CD1c-positive myeloid dendritic cell (primary cell): Measurements from ENCODE around the gene PCDHA10.
"Not testable (repeated sequence)": the region's sequence is repeated elsewhere in the genome, so short reads cannot be mapped to it uniquely, and the experiment has no call there.

Experiments used
- DNase-seq: peaks from one replicate; pipeline ENCODE4 v3.0.0-alpha.2; 2016; ENCODE audit errors: extremely low spot score

The PCDHA10 gene

GRCh38 chr5:140842798-140843733 lies 12.6 kb upstream of the PCDHA10 start:
- DNase-seq = no peak

DNA sequence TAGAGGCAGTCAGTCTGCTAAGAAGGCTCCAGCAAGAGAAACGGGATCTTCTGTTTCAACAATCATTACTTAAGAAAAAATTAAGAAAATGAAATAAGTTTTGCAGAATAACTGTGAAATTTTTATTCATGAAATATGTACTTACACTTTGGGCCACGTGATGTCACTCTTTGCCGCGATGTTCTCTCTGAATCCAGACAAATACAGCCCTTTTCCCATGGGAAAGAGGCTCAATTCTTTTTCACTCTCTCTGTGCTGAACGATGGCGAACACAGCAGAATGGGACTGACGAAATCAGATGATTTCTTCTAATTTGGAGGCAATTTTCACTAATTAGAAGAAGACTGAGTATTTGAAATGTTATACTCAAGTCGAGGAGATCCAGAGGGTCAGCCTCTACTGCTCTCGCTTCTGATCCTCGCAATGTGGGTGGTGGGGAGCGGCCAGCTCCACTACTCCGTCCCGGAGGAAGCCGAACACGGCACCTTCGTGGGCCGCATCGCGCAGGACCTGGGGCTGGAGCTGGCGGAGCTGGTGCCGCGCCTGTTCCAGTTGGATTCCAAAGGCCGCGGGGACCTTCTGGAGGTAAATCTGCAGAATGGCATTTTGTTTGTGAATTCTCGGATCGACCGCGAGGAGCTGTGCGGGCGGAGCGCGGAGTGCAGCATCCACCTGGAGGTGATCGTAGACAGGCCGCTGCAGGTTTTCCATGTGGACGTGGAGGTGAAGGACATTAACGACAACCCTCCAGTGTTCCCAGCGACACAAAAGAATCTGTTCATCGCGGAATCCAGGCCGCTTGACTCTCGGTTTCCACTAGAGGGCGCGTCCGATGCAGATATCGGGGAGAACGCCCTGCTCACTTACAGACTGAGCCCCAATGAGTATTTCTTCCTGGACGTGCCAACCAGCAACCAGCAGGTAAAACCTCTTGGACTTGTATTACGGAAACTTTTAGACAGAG lies 7.3 kb upstream of the PCDHA10 start, which contains the start of gene PCDHA9:
PCDHA9 (plus strand) TSS at position 244 of the 964 bp plus-strand sequence; CDS start at position 358, 114 bp downstream.
- not testable (repeated sequence) for DNase-seq

- DNase-seq = not testable (repeated sequence)
Observed at GRCh38 chr5:140849831-140850634, 5.7 kb upstream of the PCDHA10 start.

GRCh38 chr5:140857177-140857986 lies 1.7 kb downstream of the PCDHA10 start:
- DNase-seq = no peak

DNA sequence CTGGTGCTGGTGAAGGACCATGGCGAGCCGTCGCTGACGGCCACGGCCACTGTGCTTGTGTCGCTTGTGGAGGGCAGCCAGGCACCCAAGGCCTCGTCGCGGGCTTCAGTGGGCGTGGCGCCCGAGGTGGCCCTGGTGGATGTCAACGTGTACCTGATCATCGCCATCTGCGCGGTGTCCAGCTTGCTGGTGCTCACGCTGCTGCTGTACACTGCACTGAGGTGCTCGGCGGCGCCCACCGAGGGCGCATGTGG lies 2.2 kb downstream of the PCDHA10 start:
- no peak for DNase-seq

DNA sequence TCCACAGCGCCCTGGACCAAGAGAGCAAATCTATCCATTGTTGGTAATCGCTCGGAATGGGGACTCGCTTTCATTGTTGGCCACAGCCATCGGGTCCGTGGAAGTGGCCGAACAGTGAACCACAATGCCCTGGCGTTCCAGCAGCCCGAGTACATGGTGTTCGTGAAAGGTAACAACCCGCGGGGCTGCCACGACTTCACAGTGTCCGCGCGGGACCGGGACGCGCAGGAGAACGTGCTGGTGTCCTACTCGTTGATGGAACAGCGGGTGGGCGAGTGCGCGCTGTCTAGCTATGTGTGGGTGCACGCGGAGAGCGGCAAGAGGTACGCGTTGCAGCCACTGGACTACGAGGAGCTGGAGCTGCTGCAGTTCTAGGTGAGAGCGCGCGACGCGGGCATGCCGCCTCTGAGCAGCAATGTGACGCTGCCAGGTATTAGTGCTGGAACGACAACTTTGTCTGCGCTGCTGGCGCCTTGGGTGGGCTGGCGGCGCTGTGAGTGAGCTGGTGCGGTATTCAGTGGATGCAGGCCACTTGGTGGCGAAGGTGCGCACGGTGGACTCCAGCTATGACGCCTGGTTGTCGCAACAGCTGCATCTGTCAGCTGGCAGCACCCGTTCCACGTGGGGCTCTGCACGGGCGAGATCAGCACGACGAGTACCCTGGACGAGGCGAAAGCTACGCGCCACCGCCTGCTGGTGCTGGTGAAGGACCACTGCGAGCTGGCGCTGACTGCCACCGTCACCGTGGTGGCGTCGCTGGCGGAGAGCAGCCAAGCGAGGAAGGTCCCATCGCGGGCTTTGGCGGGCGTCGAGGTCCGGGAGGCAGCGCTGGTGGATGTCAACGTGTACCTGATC lies 7.0 kb downstream of the PCDHA10 start:
- no peak for DNase-seq

DNA sequence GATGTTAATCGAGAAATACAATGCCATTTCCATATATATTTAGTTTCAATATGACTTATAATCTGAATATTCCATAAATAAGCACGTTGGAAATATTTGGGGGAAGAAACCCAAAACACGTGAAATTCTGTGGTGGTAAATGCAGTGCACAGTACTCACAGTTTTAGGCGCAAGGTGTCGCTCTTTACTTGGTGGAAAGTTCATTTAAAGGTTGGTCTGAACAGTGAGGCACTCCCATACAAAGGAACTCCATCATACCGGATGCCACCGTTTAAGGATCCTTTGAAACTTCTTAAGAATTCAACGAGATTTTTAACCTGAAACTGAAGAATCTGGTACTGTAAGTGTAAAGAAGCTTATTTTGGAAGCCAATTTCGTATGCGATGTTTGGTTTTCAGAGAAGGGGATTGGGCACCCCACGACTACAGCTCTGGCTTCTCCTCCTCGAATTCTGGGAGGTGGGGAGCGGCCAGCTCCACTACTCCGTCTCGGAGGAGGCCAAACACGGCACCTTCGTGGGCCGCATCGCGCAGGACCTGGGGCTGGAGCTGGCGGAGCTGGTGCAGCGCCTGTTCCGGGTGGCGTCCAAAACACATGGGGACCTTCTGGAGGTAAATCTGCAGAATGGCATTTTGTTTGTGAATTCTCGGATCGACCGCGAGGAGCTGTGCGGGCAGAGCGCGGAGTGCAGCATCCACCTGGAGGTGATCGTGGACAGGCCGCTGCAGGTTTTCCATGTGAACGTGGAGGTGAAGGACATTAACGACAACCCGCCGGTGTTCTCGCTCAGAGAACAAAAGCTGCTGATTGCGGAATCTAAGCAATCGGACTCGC lies 13.2 kb downstream of the PCDHA10 start, which contains the start of gene PCDHA11:
PCDHA11 (plus strand) TSS at position 237 of the 834 bp plus-strand sequence; CDS start at position 384, 147 bp downstream.
- DNase-seq = no peak

- no peak for DNase-seq
Observed at GRCh38 chr5:140869555-140869886, 13.8 kb downstream of the PCDHA10 start.

GRCh38 chr5:140870221-140871201 lies 14.8 kb downstream of the PCDHA10 start:
- DNase-seq = no peak

DNA sequence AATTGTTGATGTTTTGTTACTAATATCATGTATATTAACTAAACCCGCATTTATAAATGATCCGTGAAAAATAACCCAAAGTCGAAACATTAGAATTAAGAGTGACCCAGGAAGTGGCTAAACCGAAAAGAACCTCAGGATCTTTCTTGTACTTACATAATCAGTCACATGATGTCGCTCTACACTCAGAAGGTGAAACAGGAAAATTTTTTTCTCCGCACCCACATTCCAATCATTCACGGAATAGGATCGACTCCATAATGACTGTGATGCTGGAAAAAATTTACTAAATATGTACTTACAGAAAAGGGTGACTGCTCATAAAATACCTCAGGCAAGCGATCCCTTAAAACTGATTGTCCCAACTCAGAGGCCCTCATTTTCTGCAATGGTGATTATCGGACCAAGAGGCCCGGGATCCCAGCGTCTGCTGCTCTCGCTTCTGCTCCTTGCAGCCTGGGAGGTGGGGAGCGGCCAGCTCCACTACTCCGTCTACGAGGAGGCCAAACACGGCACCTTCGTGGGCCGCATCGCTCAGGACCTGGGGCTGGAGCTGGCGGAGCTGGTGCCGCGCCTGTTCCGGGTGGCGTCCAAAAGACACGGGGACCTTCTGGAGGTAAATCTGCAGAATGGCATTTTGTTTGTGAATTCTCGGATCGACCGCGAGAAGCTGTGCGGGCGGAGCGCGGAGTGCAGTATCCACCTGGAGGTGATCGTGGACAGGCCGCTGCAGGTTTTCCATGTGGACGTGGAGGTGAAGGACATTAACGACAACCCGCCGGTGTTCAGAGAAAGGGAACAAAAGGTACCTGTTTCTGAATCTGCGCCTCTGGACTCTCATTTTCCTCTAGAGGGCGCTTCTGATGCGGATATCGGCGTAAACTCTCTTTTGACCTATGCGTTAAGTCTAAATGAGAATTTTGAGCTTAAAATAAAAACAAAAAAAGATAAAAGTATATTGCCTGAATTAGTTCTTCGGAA lies 19.7 kb downstream of the PCDHA10 start, which contains the start of gene PCDHA12:
PCDHA12 (plus strand) TSS at position 224 of the 981 bp plus-strand sequence; CDS start at position 389, 165 bp downstream.
- no peak for DNase-seq

GRCh38 chr5:140876541-140877261 lies 21.0 kb downstream of the PCDHA10 start:
- not testable (repeated sequence) for DNase-seq

DNA sequence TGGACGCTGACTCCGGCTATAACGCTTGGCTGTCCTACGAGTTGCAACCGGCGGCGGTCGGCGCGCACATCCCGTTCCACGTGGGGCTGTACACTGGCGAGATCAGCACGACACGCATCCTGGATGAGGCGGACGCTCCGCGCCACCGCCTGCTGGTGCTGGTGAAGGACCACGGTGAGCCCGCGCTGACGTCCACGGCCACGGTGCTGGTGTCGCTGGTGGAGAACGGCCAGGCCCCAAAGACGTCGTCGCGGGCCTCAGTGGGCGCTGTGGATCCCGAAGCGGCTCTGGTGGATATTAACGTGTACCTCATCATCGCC lies 21.5 kb downstream of the PCDHA10 start:
- DNase-seq = no peak

GRCh38 chr5:140881889-140882590 lies 26.3 kb downstream of the PCDHA10 start, which contains the start of gene PCDHA13:
PCDHA13 (plus strand) TSS chr5:140882124; CDS start chr5:140882269, 145 bp downstream.
- no peak for DNase-seq

- DNase-seq = no peak
Observed at GRCh38 chr5:140882591-140882899, 26.8 kb downstream of the PCDHA10 start.

DNA sequence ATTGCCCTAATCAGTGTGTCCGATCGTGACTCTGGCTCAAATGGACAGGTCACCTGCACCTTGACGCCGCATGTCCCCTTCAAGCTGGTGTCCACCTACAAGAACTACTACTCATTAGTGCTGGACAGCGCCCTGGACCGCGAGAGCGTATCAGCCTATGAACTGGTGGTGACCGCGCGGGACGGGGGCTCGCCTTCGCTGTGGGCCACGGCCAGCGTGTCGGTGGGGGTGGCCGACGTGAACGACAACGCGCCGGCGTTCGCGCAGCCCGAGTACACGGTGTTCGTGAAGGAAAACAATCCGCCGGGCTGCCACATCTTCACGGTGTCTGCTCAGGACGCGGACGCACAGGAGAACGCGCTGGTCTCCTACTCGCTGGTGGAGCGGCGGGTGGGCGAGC lies 27.7 kb downstream of the PCDHA10 start:
- DNase-seq = no peak
